Stimulated activated CD4-positive, alpha-beta T cell treated with anti-CD3 and anti-CD28 coated beads, Interleukin-4, amount 100 ng/mL, for 1 hour (primary cell): Measurements from ENCODE around the gene FOLR1.

Source experiments
- DNase-seq: peaks from one replicate; pipeline ENCODE4 v3.0.0-alpha.2; 2020

FOLR1 gene

DNA sequence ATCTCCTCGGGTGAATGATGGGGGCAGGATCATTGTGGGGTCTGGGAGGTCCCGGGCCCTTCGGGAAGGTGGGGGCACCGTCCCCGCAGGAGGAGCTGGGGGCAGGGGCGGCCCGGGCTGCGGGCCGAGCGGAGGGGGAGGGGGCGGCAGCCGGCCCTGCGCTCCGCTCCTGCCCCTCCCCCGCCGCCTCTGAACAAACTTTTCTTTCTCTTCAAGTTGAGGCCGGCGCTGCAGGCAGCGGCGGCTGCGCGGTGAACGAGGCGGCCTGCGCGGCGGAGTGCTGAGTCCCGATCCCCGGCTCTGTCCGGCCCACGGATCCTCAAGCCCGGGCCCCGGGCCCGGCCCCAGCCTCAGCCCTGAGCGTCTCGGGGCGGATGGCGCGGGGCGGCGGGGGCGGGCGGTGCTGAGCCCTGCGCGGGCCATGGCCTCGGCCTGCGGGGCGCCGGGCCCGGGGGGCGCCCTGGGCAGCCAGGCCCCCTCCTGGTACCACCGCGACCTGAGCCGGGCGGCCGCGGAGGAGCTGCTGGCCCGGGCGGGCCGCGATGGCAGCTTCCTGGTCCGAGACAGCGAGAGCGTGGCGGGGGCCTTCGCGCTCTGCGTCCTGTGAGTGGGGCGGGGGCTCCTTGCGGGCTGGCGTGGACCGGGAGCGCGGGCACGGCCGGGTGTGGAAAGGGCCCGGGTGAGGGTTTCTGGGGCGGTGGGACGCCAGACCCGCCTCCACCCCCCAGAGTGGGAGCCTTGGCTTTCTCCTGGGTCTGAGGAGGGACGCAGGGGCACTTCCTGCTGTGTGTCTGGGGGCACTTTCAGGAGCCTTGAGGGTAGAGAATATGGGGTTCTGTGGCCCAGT lies 32.8 kb downstream of the FOLR1 start, which contains the start of gene INPPL1:
Gene INPPL1 (plus strand): TSS at position 204 of the 847 bp plus-strand sequence. CDS start 218 bp downstream, at position 422.
- peak; percentile 60 for DNase-seq

DNA sequence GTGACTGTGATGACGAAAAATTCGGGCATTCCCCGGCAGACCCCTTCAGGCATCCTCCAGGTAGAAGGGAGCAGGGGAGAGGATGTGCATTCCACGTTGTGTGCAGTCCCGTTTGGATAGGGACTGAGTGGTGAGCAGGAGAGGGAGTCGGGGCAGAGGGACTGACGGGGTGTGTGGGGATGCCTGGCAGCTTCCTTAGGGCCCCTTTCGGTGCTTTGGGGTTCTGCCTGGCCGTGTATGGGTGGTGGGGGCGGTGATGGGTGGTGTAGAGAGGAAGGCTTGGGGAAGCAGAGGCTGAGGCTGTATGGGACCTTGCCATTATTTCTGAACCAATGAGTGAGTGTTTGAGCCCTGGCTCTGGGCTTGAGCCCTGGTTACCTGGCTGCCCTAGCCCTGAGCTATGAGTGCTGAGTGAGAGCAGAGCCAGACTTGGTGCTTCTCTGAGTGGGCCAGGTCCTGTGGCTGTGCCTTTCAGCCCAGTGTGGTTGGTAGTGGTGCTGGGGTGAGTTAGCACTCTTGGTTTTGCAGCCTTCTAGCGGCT lies 33.5 kb downstream of the FOLR1 start:
- DNase-seq: no peak

DNA sequence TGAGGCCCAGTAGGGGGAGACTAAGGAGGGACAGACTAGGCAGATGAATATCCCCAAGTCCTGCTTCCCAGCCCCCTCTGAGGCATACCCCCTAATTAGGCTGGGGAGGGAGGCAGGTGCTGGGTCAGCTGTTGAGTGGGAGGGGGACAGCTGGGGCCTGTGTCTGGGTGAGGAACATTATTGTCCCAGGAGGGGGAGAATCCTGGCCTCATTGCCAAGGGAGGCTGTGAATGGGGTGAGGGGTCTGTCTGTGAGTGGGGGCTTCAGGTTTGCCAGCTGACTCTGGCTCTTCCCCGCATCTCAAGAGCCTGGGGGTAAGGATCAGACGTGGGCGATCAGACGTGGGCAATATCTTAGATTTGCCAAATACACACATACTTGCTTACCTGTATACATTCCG lies 34.8 kb downstream of the FOLR1 start:
- DNase-seq: no peak

DNA sequence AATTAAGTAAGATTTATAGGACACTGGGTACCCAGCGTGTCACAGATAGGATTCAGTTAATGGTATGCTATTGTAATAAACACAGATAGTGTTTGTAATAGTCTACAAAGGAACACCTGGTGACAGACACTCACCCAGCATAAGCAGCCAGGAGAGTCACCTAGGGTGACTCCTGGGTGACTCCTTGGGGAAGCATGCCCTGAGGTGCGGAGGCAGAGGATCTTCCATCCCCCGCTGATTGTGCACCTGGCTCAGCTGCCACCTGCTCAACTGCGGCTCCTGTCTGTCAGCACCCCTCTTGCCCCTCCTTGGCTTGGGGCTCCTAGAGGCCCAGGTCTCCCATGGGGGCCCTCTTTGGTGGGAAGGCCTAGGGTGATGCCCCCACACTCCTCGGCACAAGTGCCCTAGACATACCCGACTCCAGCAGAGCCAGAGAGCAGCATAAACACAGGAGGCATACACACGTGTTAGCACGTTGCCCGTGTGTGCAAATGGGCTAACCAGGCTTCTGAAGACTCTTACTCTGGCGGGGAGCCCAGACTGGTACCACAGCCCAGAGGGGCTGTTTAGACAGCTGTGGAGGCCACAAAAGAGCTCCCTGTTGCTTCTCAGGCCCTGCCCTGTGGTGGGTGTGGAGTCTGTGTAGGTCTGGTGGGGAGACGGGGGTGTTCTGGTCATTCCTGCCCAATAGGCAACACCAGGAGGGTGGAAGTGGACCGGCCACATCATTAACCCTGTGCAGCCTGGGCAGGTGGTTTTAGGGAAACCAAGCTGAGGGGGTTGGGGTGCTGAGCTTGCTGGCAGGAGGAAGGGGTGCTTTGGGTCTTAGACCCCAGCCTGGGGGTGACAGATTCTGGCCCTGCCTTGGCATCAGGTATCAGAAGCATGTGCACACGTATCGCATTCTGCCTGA lies 35.6 kb downstream of the FOLR1 start:
- DNase-seq: no peak

DNA sequence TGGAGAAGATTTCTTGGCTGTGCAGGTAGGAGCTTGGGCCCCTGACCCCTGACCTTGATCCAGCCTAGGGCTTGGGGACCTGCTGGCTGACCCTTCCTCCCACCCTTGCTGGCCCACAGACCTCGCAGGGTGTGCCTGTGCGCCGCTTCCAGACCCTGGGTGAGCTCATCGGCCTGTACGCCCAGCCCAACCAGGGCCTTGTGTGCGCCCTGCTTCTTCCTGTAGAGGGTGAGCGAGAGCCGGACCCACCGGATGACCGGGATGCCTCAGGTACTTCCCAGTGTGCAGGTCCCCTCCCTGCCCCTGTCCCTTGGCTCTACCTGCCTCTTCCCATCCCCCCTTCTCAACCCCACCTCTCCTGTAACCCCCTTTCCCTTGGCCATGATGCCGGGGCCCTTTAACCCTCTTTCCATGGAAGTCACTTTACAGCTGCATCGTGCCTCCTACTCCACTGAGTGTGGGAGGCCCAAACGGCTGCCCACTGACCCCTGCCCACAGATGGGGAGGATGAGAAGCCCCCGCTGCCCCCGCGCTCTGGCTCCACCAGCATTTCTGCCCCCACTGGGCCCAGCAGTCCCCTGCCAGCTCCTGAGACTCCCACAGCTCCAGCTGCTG lies 36.4 kb downstream of the FOLR1 start:
- DNase-seq: no peak

DNA sequence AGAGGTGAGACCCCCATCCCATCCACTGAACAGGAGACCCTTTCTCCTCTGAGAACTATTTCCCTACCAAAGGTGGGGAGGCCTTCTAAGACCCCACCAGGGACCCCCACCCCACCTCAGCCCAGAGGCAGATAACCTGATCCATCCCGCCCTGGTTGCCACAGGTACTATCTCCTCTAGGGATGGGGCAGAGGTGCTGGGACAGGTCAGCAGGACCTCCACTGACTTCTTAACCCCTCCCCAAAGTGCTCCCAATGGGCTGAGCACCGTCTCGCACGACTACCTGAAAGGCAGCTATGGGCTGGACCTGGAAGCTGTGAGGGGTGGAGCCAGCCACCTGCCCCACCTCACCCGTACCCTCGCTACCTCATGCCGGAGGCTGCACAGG lies 36.9 kb downstream of the FOLR1 start:
- DNase-seq: no peak

DNA sequence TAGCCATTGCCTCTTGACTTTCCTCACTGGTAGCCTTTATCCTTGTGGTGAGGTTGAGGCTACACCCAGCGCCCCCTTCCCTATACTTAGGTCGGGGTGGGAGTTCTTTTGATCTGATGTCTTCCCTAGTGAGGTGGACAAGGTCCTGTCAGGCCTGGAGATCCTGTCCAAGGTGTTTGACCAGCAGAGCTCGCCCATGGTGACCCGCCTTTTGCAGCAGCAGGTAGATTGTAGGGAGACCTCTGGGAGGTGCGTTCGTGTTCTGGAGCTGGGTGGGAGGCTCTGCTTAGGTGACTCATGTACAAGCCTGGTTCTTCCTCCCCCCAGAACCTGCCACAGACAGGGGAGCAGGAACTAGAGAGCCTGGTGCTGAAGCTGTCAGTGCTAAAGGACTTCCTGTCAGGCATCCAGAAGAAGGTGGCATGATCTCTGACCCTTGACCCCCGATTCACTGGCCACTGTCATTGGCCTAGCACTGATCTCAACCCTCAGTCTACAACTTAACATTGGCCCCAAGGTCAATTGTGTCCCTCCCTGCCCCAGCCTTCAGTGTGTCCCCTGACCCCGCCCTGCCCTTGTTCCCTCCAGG lies 37.5 kb downstream of the FOLR1 start:
- DNase-seq: no peak

DNA sequence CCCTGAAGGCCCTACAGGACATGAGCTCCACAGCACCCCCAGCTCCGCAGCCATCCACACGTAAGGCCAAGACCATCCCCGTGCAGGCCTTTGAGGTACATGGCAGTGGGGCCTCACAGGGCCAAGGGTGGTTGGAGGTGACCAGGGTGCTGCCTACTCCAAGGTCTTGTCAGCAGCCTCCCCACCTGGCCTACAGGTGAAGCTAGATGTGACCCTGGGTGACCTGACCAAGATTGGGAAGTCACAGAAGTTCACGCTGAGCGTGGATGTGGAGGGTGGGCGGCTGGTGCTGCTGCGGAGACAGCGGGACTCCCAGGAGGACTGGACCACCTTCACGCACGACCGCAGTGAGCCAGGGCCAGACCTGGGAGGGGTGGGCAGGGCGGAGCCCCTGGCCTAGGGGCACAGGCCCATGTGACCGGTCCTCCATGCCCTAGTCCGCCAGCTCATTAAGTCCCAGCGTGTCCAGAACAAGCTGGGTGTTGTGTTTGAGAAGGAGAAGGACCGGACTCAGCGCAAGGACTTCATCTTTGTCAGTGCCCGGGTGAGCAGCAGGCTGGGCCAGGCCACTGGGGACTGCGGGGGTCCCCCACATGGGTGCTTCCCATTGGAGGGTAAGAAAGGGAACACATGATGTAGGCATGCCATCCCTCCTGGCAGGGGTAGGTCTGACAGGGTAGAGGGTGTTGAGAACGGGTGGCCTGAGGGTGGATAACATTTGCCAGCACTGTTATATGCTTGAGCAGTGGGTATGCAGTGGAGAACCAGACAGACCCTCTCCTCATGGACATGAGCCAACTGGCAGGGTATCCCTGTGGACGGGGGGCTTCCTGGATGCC lies 38.2 kb downstream of the FOLR1 start:
- no peak for DNase-seq

DNA sequence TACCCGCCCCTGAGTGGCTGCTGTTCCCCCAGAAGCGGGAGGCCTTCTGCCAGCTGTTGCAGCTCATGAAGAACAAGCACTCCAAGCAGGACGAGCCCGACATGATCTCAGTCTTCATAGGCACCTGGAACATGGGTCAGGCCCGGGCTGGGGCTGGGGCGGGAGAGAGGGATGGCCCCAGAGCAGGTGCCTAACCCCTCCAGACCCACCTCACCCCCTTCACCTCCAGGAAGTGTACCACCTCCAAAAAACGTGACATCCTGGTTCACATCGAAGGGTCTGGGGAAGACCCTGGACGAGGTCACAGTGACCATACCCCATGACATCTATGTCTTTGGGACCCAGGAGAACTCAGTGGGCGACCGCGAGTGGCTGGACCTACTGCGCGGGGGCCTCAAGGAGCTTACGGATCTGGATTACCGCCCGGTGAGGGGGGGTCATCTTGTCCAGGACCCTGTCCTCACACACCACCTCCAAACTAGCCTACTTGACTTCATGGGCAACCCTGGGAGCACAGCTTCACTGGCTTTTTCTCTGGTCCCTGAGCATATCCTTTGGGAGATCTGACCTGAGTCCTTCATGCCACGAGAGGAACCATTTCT lies 38.9 kb downstream of the FOLR1 start:
- DNase-seq: no peak

DNA sequence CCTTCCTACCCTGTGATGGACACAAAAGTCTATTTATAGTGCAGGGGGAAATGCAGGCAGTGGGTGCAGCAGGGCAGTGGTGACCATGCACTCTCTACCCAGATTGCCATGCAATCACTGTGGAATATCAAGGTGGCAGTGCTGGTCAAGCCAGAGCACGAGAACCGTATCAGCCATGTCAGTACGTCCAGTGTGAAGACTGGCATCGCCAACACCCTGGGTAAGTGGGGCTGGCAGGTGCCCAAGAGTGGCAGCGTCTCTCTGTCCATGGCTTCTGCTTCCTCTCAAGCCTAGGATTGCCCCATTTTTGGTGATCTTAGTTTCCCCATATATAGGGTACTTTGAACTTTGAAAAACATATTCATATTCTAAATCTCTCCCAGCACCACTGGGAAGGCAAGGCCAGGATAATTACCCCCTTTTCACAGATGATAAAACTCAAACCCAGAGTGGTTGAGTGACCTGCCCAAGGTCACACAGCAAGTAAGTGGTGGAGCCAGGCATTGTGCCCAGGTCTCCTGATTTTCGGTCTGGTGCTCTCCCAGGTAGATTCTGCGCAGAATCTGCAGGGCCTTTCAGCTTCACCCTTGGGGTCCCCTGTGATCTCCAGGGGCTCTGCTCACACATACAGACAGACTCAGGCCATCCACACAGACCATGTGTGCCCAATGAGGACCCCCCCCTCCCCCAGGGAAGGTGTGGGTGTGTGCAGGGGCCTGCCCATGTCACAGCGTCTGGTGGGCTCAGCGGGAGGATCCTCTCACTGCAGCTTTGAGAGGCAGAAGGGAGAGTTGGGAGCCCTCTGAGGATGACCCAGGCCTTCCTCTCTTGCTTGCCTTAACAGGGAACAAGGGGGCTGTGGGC lies 39.7 kb downstream of the FOLR1 start:
- DNase-seq: no peak

DNA sequence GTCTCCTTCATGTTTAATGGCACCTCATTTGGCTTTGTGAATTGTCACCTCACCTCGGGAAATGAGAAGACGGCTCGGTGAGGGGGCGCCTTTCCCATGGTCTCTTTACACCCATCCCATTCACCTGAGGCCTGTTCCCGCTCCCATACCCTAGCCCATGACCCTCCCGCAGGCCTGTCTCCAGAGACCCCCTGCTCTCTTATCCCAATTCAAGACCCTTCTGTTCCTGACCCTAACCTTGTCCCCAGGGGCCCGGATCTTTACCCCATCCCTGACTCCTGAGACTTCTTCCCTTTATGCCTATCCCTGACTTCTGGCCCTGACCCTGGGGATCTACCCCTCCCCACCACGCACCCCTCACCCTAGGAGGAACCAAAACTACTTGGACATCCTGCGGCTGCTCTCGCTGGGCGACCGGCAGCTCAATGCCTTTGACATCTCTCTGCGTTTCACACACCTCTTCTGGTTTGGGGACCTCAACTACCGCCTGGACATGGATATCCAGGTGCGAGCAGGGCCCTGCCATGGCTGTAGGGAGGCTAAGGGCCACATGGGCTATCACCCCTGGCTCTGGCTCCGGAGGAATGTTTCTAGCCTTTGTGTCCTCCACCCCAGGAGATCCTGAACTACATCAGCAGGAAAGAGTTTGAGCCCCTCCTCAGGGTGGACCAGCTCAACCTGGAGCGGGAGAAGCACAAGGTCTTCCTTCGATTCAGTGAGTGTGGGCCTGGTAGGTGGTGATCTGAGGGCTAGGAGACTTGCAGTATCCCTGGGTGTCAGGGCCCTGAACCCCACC lies 40.5 kb downstream of the FOLR1 start:
- no peak for DNase-seq

DNA sequence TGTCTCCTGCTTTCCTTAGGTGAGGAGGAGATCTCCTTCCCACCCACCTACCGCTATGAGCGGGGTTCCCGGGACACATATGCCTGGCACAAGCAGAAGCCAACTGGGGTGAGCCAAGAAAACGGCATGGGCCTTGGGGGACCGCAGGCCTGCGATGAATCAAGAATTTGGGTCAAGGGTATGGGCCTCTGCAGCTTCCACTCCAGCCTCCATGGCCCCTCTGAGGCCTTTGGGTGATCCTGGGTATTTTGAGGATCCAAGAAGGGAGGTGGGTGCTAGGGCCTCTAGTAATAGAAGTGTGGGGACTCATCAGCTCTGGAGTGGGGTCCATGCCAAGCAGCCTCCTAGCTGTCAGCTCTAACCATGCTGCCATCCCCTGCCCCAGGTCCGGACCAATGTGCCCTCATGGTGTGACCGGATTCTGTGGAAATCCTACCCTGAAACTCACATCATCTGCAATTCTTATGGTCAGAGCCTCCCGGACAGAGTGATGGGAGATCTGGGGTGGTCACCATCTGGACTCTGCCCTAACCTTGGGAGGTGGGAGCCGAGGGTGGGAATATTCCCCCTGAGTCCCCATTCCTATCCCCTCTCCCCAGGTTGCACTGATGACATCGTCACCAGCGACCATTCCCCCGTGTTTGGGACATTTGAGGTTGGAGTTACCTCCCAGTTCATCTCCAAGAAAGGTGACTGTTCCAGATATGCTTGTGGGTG lies 41.3 kb downstream of the FOLR1 start:
- no peak for DNase-seq

DNA sequence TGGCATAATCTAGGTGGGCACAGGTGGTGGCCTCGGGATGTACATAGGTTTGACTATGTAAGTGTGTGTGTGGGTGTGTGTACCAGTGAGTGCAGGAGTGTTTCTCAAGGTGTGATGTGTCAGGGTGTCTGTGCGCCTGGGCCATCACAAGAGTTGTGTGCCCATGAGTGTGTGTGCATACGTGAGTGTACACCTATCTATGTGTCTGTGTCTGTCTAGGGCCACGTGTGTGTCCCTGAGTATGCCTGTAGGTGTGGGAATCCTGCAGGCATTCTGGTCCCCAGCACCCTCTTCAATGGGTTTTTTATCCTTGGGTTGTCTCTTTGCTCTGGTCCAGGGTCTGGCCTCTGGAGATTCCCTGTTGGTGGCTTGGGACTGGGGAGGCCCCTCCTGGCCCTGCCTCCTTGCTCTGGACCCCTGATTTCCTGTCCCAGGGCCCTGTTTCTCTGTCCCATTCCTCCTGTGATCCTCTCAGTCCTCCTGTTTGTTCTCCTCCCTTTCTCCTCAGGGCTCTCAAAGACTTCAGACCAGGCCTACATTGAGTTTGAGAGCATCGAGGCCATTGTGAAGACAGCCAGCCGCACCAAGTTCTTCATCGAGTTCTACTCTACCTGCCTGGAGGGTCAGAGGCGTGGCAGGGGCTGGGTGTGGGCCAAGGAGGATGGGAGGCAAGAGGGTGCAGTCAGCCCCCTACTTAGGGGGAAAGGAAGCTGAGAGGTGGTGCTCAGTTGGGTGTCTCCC lies 42.0 kb downstream of the FOLR1 start:
- DNase-seq: no peak

DNA sequence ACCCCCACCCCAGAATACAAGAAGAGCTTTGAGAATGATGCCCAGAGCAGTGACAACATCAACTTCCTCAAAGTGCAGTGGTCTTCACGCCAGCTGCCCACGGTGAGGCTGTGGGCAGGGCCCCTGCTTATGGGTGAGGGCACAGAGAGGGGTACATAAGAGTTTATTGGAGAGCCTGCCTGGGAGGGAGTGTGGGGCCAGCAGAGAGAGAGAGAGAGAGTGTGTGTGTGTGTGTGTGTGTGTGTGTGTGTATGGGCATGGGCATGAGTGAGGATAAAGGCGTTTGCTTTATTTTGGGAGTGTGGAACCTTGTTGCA lies 42.5 kb downstream of the FOLR1 start:
- no peak for DNase-seq

DNA sequence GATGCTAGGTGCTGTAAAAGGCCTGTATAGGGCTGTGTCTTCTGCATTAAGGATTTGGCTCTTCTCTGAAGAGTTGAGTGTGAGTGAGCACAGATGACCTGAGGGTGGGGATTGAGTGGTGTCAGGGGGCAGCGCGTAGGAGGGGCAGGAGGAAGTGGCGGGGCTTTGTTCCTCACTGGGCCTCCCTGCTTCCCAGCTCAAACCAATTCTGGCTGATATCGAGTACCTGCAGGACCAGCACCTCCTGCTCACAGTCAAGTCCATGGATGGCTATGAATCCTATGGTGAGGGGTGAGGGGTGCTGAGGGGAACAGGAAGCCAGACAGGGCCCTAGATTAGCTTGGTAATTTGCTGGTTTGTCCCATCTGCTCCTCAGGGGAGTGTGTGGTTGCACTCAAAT lies 43.0 kb downstream of the FOLR1 start:
- no peak for DNase-seq

DNA sequence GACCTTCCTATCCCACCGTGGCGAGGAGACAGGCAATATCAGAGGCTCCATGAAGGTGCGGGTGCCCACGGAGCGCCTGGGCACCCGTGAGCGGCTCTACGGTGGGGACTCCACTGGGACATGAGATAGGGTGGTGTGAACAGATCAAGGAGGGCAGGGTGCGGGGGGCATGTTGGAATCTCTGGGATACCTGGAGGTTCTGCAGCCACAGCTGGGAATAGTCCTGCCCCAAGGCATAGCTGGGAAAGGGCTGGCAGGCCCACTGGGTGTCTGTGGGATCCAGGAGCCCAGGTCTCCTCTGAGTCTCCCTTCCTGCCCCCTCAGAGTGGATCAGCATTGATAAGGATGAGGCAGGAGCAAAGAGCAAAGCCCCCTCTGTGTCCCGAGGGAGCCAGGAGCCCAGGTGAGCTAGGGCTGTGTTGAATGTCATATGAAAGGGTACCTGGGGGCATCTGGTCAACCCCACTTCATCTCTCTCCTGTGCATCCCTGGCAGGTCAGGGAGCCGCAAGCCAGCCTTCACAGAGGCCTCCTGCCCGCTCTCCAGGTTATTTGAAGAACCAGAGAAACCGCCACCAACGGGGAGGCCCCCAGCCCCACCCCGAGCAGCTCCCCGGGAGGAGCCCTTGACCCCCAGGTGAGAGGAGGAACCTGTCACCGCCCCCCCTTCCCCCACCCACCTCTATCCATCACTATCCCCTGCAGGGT lies 43.6 kb downstream of the FOLR1 start:
- DNase-seq: no peak

DNA sequence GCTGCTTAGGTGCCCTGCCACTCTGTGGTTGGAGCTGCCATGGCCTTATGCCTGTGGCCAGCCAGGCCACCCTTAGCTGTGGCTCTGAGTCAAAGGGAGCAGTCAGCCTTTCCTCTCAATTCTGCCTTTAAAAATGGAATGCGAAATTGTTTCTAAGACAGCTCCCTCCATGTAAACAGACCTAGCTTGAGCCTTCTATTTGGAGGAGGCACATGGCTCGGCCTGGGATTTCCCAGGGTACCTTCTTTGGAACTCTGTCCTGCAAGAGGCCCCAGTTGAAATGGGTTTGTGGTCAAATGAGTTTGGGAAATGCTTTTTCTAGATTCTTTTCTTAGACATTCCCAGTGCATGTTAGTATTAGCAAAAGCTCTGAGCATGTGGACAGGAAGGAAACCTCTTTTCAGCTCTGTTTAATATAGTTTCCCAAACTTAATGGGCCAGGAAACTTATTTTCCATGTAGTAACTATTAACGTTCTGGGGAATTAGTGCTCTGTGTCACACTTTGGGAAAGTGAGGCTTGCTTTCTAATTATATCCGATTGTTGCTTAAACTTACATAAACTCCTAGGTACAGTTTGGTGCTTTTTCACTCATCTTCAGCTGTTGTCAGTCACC lies 44.2 kb downstream of the FOLR1 start:
- DNase-seq: no peak
